Left colon (tissue), 2 donors: ENCODE measurements around the gene HEPN1. TPM values are rescaled to one million over a fixed set of nuclear protein-coding genes. Genes with fewer than 3 reads are reported as not detected.

ENCODE experiments used
- ATAC-seq: fragments of 200-7000 bp; cut with Tn5 transposase; one replicate; pipeline ENCODE4 v1.9.1; 2020; ENCODE audit warnings: mild to moderate bottlenecking, moderate library complexity
- DNase-seq, 2 donors: peaks; one replicate each; pipeline ENCODE4 v3.0.0-alpha.2; 2020
- intact Hi-C, 2 donors: fragments of 100-400 bp; cut with DNase I in 1 of 2; cut with micrococcal nuclease in 1 of 2; formaldehyde crosslinking; loops; one replicate each; pipeline versions ENCODE4 v1.11.2 to v1.14.0; 2022; cut with DNase I, micrococcal nuclease
- total RNA-seq, 2 donors: library from RNA; stranded (reverse); fragmentation: NEBNext Ultra II Directional; extraction: Animal tissue kit (Norgen Biotek cat#: 25700); gene quantifications; one replicate each; pipeline ENCODE4 v1.2.1, GENCODE V29; 2021
- donor health status: DM: no; HTN: no; CAD: no.
- donor health status: DM: yes; HTN: yes; CAD: no.

The HEPN1 gene
- total RNA-seq, 2 donors from 2014 or later, result not detected

- ATAC-seq, result no peak
- intact Hi-C loops, result no loop called here
- DNase-seq, result no peak
Observed at GRCh38 chr11:124934862-124935547, 16.0 kb downstream of the HEPN1 start.

GRCh38 chr11:124935548-124936514, 16.8 kb downstream of the HEPN1 start, which contains the start of gene HEPACAM:
Gene HEPACAM, minus strand, starts transcription at chr11:124936047. Its CDS starts 41 bp downstream, at chr11:124936006.
- ATAC-seq (no peak), DNase-seq (no peak)
- intact Hi-C loops, result no loop called here

GRCh38 chr11:124937336-124937935, 18.4 kb downstream of the HEPN1 start:
- intact Hi-C loops, result no loop called here
- no peak for DNase-seq
- no peak for ATAC-seq

DNA sequence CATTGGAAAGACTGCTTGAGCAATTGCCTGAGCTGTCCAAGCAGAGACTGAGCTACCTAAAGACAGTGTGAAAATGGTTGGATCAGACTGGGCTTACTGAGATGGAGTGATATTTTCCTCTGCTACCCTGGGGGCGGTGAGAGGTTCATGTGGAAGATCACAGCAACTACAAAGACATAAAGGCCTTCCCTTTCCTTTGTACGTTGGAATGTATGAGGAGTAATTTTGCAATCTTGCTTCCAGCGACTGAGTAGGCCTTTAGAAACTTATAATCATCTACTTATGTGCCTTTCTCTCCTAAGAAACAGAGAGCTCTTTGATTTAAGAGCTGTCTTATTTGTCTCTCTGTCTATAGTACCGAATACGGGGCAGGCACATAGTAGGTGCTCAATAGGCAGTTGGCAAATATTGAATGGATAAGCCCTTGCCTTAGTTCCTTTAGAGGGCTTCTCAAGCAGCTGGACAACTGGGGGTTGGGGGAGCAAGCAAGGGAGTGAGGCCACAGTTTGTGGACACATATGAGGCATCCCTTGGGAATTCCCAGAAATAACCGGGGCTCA, 19.2 kb downstream of the HEPN1 start:
- no peak for ATAC-seq
- no peak for DNase-seq
- intact Hi-C loops, result no loop called here

DNA sequence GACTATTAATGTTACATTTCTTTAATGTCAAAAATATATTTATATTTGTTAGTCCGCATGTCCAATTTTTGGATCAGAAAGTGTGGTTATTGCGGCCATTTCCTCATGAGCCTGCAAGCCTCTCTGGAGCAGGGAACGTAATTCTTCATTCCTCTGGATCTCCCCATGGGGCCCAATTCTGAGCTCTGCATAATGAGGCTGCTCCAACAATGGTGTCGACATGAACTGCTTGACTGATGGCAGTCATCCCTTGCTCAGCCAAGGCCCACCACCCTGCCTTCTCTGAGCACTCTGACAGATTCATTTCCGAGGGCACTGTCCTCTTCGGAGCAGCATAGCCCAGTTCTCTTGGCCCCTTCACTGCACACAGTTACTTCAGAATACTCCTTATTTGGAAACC, 19.9 kb downstream of the HEPN1 start:
- DNase-seq (no peak), ATAC-seq (no peak)
- intact Hi-C loops, result no loop called here

DNA sequence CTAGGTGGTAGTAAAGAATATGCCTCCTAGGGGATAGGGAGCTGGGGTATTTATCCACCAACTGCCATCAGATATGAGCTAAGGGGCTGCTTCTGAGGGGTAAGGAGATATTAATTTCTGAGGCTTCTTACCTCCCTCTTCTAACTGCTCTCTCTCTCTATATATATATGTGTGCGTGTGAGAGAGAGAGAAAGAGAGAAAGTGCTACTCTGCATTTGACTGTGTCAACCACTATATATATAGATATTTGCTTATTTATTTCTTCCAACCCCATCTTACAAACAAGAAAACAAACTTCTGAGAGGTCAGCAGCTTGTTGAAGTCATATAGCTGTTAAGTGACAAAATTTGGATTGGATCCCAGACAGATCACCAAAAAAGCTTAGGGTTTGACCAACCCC, 22.7 kb downstream of the HEPN1 start:
- intact Hi-C loops, result no loop called here
- DNase-seq (no peak), ATAC-seq (no peak)

GRCh38 chr11:124942466-124943253, 23.6 kb downstream of the HEPN1 start:
- no peak for ATAC-seq

GRCh38 chr11:124943254-124943616, 24.2 kb downstream of the HEPN1 start:
- no peak for DNase-seq
- no peak for ATAC-seq
- intact Hi-C loops, result no loop called here

More at GRCh38 chr11:124942466-124943253, 23.6 kb downstream of the HEPN1 start:
- intact Hi-C loops, result no loop called here
- no peak for DNase-seq

DNA sequence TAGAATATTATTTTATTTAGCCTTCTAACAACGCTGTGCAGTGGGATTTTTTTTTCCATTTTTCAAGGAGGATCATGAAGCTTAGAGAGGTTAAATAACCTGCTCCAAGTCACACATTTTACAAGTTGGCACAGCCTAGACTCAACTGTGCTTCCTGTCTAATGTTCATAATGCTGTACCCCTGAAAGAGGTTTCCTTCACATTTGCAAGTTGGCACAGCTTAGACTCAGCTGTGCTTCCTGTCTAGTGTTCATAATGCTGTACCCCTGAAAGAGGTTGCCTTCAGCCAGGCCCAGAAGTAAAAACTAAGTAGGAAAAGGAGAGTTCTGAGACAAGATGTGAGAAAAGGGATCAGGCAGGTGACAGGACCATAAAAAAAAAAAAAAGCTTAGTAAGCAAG, 24.7 kb downstream of the HEPN1 start:
- ATAC-seq (no peak), DNase-seq (no peak)
- intact Hi-C loops, result no loop called here

- no peak for ATAC-seq
- intact Hi-C loops, result no loop called here
- no peak for DNase-seq
Observed at GRCh38 chr11:124944565-124944964, 25.5 kb downstream of the HEPN1 start.

DNA sequence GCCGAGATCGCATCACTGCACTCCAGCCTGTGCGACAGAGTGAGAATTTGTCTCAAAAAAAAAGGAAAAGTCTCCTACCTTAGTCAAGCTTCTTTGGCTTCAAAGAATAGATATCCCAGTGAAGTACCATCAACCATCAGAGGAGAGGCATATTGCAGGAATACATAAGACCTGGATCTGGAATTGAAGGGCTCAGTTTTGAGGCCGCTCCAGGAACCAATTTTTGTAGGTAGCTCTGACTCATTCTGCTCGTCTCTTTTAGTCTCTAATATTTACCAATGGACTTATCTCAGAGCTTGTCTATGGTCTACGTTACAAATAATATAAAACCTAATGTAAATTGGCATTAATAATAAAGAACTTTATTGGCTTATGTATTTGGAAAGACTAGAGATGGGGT, 26.8 kb downstream of the HEPN1 start:
- intact Hi-C loops, result no loop called here
- DNase-seq (no peak), ATAC-seq (no peak)

DNA sequence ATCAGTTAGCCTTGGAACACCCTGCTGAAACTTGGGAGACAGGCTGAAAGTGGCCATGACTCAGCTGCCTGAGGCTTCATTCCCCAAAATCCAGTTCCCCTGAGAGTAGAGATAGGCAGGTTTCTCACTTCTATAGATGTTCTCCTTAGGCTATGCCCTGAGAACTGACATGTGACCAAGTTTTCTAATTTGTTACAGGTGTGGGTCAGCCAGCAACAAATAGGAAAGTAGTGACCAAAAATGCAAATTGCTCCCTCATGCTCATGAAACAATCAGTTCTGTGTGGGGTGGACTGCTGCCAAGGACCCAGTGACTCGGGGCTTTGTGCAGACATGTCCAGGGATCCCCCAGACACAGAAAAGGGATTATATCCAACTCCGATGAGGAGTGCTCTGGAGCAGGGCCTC, 27.7 kb downstream of the HEPN1 start:
- intact Hi-C loops, result no loop called here
- DNase-seq (no peak), ATAC-seq (no peak)

GRCh38 chr11:124950601-124951330, 31.7 kb downstream of the HEPN1 start:
- intact Hi-C loops, result no loop called here
- ATAC-seq (no peak), DNase-seq (no peak)

GRCh38 chr11:124951341-124951740, 32.3 kb downstream of the HEPN1 start:
- intact Hi-C loops, result no loop called here
- ATAC-seq (no peak), DNase-seq (no peak)

- intact Hi-C loops, result no loop called here
- DNase-seq (peak; percentile 98), ATAC-seq (peak; percentile 100)
Observed at GRCh38 chr11:124953753-124954589, 34.9 kb downstream of the HEPN1 start, which contains the start of gene CCDC15. Gene CCDC15, plus strand, starts transcription at chr11:124954202. Its CDS starts 531 bp downstream, at chr11:124954733.

DNA sequence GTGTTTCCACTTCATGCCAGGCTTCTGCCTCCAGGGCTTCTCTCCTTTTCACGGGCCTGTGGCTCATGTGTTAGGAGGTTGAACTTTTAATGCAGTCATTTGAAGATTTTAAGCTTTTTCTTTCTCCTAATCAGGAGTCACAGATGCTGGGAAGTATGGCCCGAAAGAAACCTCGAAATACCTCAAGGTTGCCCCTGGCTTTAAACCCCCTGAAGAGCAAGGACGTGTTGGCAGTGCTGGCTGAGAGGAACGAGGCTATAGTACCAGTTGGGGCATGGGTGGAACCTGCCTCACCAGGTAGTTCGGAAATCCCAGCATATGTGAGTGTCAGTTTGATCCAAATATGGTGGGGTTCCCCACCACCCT, 35.5 kb downstream of the HEPN1 start:
- no peak for ATAC-seq
- intact Hi-C loops, result no loop called here
- DNase-seq, result no peak

GRCh38 chr11:124955035-124955434, 36.0 kb downstream of the HEPN1 start:
- ATAC-seq, result no peak
- intact Hi-C loops, result no loop called here
- no peak for DNase-seq
